NOMO-1 treated with DMSO at 0.1 percent for 48 hours (cell line): ENCODE results near the gene OLAH.

ENCODE experiments used
- DNase-seq: peaks from one replicate; lab custom pipeline; 2025; ENCODE audit not compliant: unreplicated experiment; lab: John Stamatoyannopoulos, UW

Gene OLAH

GRCh38 chr10:15068802-15069201, 25.1 kb downstream of the OLAH start:
- DNase-seq, result no peak

GRCh38 chr10:15069230-15069629, 25.5 kb downstream of the OLAH start:
- DNase-seq, result no peak

- DNase-seq, result no peak
Observed at GRCh38 chr10:15072358-15072757, 28.6 kb downstream of the OLAH start.

- no peak for DNase-seq
Observed at GRCh38 chr10:15075421-15075820, 31.7 kb downstream of the OLAH start.

GRCh38 chr10:15083674-15084501, 40.1 kb downstream of the OLAH start:
- DNase-seq, result no peak

- no peak for DNase-seq
Observed at GRCh38 chr10:15084502-15084922, 40.8 kb downstream of the OLAH start.

GRCh38 chr10:15088428-15089261, 44.9 kb downstream of the OLAH start, which contains the start of gene ACBD7:
Gene ACBD7, minus strand, starts transcription at chr10:15088776. Its CDS starts 48 bp downstream, at chr10:15088728.
- DNase-seq, result peak; percentile 84

- DNase-seq, result no peak
Observed at GRCh38 chr10:15091418-15091817, 47.7 kb downstream of the OLAH start.

GRCh38 chr10:15092855-15093408, 49.2 kb downstream of the OLAH start:
- no peak for DNase-seq

GRCh38 chr10:15096661-15097010, 52.9 kb downstream of the OLAH start:
- no peak for DNase-seq

GRCh38 chr10:15097011-15097812, 53.5 kb downstream of the OLAH start, which contains the start of gene RPP38:
Gene RPP38, plus strand, starts transcription at chr10:15097355. Its CDS starts 5,960 bp downstream, at chr10:15103315.
- peak; percentile 94 for DNase-seq

GRCh38 chr10:15099886-15100285, 56.1 kb downstream of the OLAH start:
- no peak for DNase-seq

- no peak for DNase-seq
Observed at GRCh38 chr10:15103513-15103912, 59.8 kb downstream of the OLAH start.

GRCh38 chr10:15106352-15107013, 62.7 kb downstream of the OLAH start:
- peak; percentile 48 for DNase-seq

GRCh38 chr10:15112657-15113056, 68.9 kb downstream of the OLAH start:
- no peak for DNase-seq

GRCh38 chr10:15113766-15114165, 70.0 kb downstream of the OLAH start:
- DNase-seq, result no peak

GRCh38 chr10:15116225-15116624, 72.5 kb downstream of the OLAH start:
- DNase-seq, result no peak

- peak; percentile 75 for DNase-seq
Observed at GRCh38 chr10:15118615-15119014, 74.9 kb downstream of the OLAH start.

- DNase-seq, result no peak
Observed at GRCh38 chr10:15120523-15120922, 76.8 kb downstream of the OLAH start.

GRCh38 chr10:15121707-15122106, 78.0 kb downstream of the OLAH start:
- DNase-seq, result no peak
